Astrocyte (in vitro differentiated cells and primary cell): ENCODE data around the gene EPOP. TPM values are rescaled to one million over a fixed set of nuclear protein-coding genes. Genes with fewer than 3 reads are reported as not detected.
A peak's percentile ranks its signal among the peaks of the same experiment; 100 is the strongest.

ENCODE experiments used
- DNase-seq: peaks from one replicate; pipeline ENCODE4 v3.0.0-alpha.2; 2010; ENCODE audit warnings: low read depth
- FAIRE-seq: peaks from 2 replicates; lab custom pipeline; 2011; peaks lifted over from hg19 to GRCh38; lab: Jason Lieb, UNC
- H2AFZ ChIP-seq: 2 replicates; pipeline ENCODE4 v1.6.0; 2012; ENCODE audit warnings: low read depth, low read length, inconsistent platforms
- H3K27ac ChIP-seq: 2 replicates; pipeline ENCODE4 v1.5.1; 2011; ENCODE audit warnings: low read depth, low read length, inconsistent platforms
- H3K27me3 ChIP-seq: 2 replicates; pipeline ENCODE4 v1.6.0; 2011; ENCODE audit warnings: low read length, inconsistent platforms; ENCODE audit not compliant: insufficient read depth
- H3K36me3 ChIP-seq: 2 replicates; pipeline ENCODE4 v1.5.1; 2011; ENCODE audit warnings: low read length, inconsistent platforms; ENCODE audit not compliant: insufficient read depth
- H3K4me1 ChIP-seq: 2 replicates; pipeline ENCODE4 v1.5.1; 2011; ENCODE audit warnings: low read length, inconsistent platforms; ENCODE audit not compliant: insufficient read depth
- H3K4me2 ChIP-seq: 2 replicates; pipeline ENCODE4 v1.6.0; 2012; ENCODE audit warnings: low read length, inconsistent platforms
- H3K4me3 ChIP-seq: 2 replicates; pipeline ENCODE4 v1.5.1; 2011; ENCODE audit warnings: low read depth, mild to moderate bottlenecking, low read length, inconsistent platforms; ENCODE audit not compliant: insufficient read depth
- H3K79me2 ChIP-seq: 2 replicates; pipeline ENCODE4 v1.6.0; 2012; ENCODE audit warnings: mild to moderate bottlenecking, low read length, inconsistent platforms; ENCODE audit not compliant: insufficient read depth
- H3K9ac ChIP-seq: 2 replicates; pipeline ENCODE4 v1.6.0; 2012; ENCODE audit warnings: mild to moderate bottlenecking, low read length, inconsistent platforms
- H3K9me3 ChIP-seq: 2 replicates; pipeline ENCODE4 v1.5.1; 2012; ENCODE audit warnings: low read depth, mild to moderate bottlenecking, low read length, inconsistent platforms; ENCODE audit not compliant: insufficient read depth
- H4K20me1 ChIP-seq: 2 replicates; pipeline ENCODE4 v1.6.0; 2012; ENCODE audit warnings: low read length, inconsistent platforms; ENCODE audit not compliant: insufficient read depth
- H3K27ac Mint-ChIP-seq: one replicate; pipeline ENCODE4 v1.8.0; 2021; ENCODE audit warnings: mild to moderate bottlenecking, mixed read lengths; ENCODE audit not compliant: unreplicated experiment
- H3K27me3 Mint-ChIP-seq: one replicate; pipeline ENCODE4 v1.8.0; 2021; ENCODE audit warnings: low read depth, mixed read lengths; ENCODE audit not compliant: unreplicated experiment
- H3K36me3 Mint-ChIP-seq: one replicate; pipeline ENCODE4 v1.8.0; 2021; ENCODE audit warnings: low read depth, mixed read lengths; ENCODE audit not compliant: unreplicated experiment
- H3K4me1 Mint-ChIP-seq: one replicate; pipeline ENCODE4 v1.8.0; 2021; ENCODE audit warnings: low read depth, mixed read lengths; ENCODE audit not compliant: unreplicated experiment
- H3K4me3 Mint-ChIP-seq: one replicate; pipeline ENCODE4 v1.8.0; 2021; ENCODE audit warnings: mild to moderate bottlenecking, moderate library complexity, mixed read lengths; ENCODE audit not compliant: unreplicated experiment
- H3K9me3 Mint-ChIP-seq: one replicate; pipeline ENCODE4 v1.8.0; 2021; ENCODE audit warnings: mild to moderate bottlenecking, mixed read lengths; ENCODE audit not compliant: unreplicated experiment
- CTCF ChIP-seq: IDR thresholded peaks from 2 replicates; pipeline ENCODE4 v1.5.1; 2011; ENCODE audit warnings: low read depth, mild to moderate bottlenecking, inconsistent platforms, low read length, moderate library complexity; ENCODE audit not compliant: insufficient read depth
- EZH2 ChIP-seq: IDR thresholded peaks from 2 replicates; pipeline ENCODE4 v1.6.1; 2012; ENCODE audit warnings: mild to moderate bottlenecking, low read length, inconsistent platforms; ENCODE audit not compliant: insufficient read depth
- total RNA-seq: library from RNA; stranded (reverse); gene quantifications from 2 replicates; pipeline ENCODE4 v1.2.1, GENCODE V29; 2021

EPOP gene
- total RNA-seq, 1 donor from 2014 or later, result 4.1 TPM

- Histone ChIP-seq H3K9ac (no peak overlapping the region), H3K79me2 (no peaks in the 10 kb centered on the region), H3K27ac (no peak overlapping the region), H3K9me3 (no peaks in the 10 kb centered on the region), H3K36me3 (no peaks in the 10 kb centered on the region), H3K4me3 (no peak overlapping the region), H3K27me3 (no peaks in the 10 kb centered on the region), H3K4me2 (no peak overlapping the region), H3K4me1 (no peaks in the 10 kb centered on the region), H2AFZ (no peak overlapping the region), H4K20me1 (no peaks in the 10 kb centered on the region)
- TF ChIP-seq EZH2 (no peak), CTCF (no peak)
- Mint-ChIP-seq H3K27ac (no peak overlapping the region), H3K4me1 (peaks cover 2% of the 10 kb centered on the region), H3K36me3 (peaks cover 6% of the 10 kb centered on the region), H3K9me3 (no peaks in the 10 kb centered on the region), H3K27me3 (peaks cover 43% of the 10 kb centered on the region), H3K4me3 (no peak overlapping the region)
- no peak for FAIRE-seq
- no peak for DNase-seq
These were observed 15.6 kb upstream of the EPOP start for GRCh38 chr17:38690386-38690785.

GRCh38 chr17:38687286-38687685 lies 12.5 kb upstream of the EPOP start:
- TF ChIP-seq EZH2 (no peak), CTCF (no peak)
- FAIRE-seq, result no peak
- Mint-ChIP-seq H3K9me3 (no peaks in the 10 kb centered on the region), H3K4me1 (peaks cover 2% of the 10 kb centered on the region), H3K27ac (no peak overlapping the region), H3K4me3 (no peak overlapping the region), H3K27me3 (peaks cover 42% of the 10 kb centered on the region), H3K36me3 (peaks cover 2% of the 10 kb centered on the region)
- Histone ChIP-seq H3K27me3 (no peaks in the 10 kb centered on the region), H4K20me1 (no peaks in the 10 kb centered on the region), H3K9me3 (no peaks in the 10 kb centered on the region), H2AFZ (no peak overlapping the region), H3K27ac (no peak overlapping the region), H3K4me1 (no peaks in the 10 kb centered on the region), H3K79me2 (no peaks in the 10 kb centered on the region), H3K9ac (no peak overlapping the region), H3K4me3 (no peak overlapping the region), H3K36me3 (no peaks in the 10 kb centered on the region), H3K4me2 (no peak overlapping the region)
- peak; percentile 23 for DNase-seq

GRCh38 chr17:38685491-38685890 lies 10.7 kb upstream of the EPOP start:
- no peaks in the 10 kb centered on the region for H3K4me1 ChIP-seq

More at GRCh38 chr17:38685491-38685890, 10.7 kb upstream of the EPOP start:
- H3K4me3 ChIP-seq, result no peak overlapping the region
- no peak overlapping the region for H2AFZ ChIP-seq
- Mint-ChIP-seq H3K4me3 (no peak overlapping the region), H3K9me3 (no peaks in the 10 kb centered on the region), H3K36me3 (peaks cover 2% of the 10 kb centered on the region), H3K27me3 (peaks cover 29% of the 10 kb centered on the region), H3K27ac (no peak overlapping the region), H3K4me1 (peaks cover 2% of the 10 kb centered on the region)
- DNase-seq (no peak), FAIRE-seq (no peak)
- TF ChIP-seq EZH2 (no peak), CTCF (no peak)
- no peaks in the 10 kb centered on the region for H3K36me3 ChIP-seq
- no peaks in the 10 kb centered on the region for H3K27me3 ChIP-seq
- H4K20me1 ChIP-seq, result no peaks in the 10 kb centered on the region
- no peaks in the 10 kb centered on the region for H3K79me2 ChIP-seq
- H3K9me3 ChIP-seq, result no peaks in the 10 kb centered on the region
- H3K4me2 ChIP-seq, result no peak overlapping the region
- no peak overlapping the region for H3K9ac ChIP-seq
- no peak overlapping the region for H3K27ac ChIP-seq
